ENCODE measurements around the gene ZNF346. TPM values are rescaled to one million over a fixed set of nuclear protein-coding genes. Genes with fewer than 3 reads are reported as not detected.

ZNF346 gene
- total and polyA plus RNA-seq, 4 donors = 6.6 to 31.5 (median 9.6) TPM

DNA sequence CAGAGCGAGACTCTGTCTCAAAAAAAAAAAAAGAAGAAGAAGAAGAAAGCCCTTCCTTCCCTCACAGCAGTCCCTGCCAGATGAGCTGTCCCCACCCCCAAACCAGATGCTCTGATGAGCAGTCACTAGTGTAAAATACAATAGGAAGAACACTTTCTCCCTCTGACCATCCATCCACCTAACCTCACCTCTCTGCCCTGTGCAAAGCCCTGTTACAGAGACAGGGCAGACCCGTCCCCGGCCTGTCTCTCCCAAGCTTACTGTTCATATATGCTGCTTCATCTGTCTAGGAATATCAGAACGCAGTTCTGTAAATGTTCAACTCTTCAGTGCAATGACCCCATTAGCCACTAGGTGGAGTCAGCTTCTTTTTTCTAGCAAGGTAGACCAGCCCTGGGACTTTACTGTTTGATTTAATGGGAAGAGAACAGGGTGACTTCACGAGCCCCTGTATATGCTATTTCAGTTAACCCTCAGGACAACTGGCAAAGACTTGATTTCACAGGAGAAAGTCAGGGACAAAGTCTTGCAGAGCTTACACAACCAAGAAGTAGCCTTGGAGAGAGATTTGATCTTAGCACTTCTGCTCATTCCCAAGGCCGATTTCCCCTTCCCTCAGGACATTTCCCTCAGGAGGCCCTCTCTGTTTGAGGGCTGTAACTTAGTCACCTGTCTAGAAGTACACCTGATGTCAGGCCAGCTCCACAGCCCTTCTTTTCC, 49.3 kb downstream of the ZNF346 start:
- peaks cover 0 to 3% (median 0%) of the 10 kb centered on the region in 5 donors for H3K4me1 ChIP-seq (ENCODE audit: control insufficient read depth in 5 of 5, insufficient read depth in 5 of 5, low read length in 5 of 5)
- no peak overlapping the region for H3K9ac ChIP-seq (ENCODE audit: insufficient read depth in 1 of 2, low read length in 2 of 2)
- no peaks in the 10 kb centered on the region for H3K27me3 ChIP-seq (ENCODE audit: control insufficient read depth in 3 of 3, insufficient read depth in 3 of 3, low read length in 2 of 3)
- peaks cover 0 to 4% (median 0%) of the 10 kb centered on the region in 4 donors for H3K36me3 ChIP-seq (ENCODE audit: control insufficient read depth in 4 of 4, insufficient read depth in 4 of 4, low read length in 4 of 4)
- ATAC-seq (ENCODE audit: insufficient read depth, low FRiP score) (peak; percentile 75), DNase-seq (peak; percentile 81 to 93 (median 93))
- H3K27ac ChIP-seq (ENCODE audit: low read depth in 1 of 2, low read length in 1 of 2) = peak overlapping the region in 1 of 2 donors; percentile 20
- no peak overlapping the region for H3K4me3 ChIP-seq
- WGBS, 2 donors = 20 to 21% methylated on average over 5 of the region's 6 CpGs
- no peaks in the 10 kb centered on the region for H3K9me3 ChIP-seq (ENCODE audit: control insufficient read depth in 4 of 4, insufficient read depth in 3 of 4, low read length in 3 of 4)
- TF ChIP-seq, protein P1, sequence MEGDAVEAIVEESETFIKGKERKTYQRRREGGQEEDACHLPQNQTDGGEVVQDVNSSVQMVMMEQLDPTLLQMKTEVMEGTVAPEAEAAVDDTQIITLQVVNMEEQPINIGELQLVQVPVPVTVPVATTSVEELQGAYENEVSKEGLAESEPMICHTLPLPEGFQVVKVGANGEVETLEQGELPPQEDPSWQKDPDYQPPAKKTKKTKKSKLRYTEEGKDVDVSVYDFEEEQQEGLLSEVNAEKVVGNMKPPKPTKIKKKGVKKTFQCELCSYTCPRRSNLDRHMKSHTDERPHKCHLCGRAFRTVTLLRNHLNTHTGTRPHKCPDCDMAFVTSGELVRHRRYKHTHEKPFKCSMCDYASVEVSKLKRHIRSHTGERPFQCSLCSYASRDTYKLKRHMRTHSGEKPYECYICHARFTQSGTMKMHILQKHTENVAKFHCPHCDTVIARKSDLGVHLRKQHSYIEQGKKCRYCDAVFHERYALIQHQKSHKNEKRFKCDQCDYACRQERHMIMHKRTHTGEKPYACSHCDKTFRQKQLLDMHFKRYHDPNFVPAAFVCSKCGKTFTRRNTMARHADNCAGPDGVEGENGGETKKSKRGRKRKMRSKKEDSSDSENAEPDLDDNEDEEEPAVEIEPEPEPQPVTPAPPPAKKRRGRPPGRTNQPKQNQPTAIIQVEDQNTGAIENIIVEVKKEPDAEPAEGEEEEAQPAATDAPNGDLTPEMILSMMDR (IDR thresholded peaks at IDR 0.05; ENCODE audit: control extremely low read depth, extremely low read depth) = peak; percentile 80

DNA sequence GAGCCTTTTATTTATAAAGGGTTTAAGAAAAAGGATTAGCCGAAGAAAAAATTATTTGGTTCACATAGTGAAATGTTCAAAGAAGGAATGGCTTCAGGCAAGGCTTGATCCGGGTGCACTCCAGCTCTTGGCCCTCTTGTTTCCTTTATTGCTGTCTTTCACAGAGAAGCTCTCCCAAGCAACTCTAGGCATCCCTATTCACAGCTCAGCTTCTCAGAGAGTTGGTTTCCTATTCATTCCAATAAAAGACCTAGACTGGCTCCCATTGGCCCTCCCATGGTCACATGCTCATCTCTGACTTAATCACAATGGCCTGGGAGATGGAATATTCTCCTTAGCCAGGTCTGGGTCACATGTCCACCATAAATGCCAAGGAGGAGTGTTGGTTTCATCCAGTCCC, 54.8 kb downstream of the ZNF346 start:
- Histone ChIP-seq H3K4me3 (no peak overlapping the region), H3K36me3 (ENCODE audit: control insufficient read depth in 4 of 4, insufficient read depth in 4 of 4, low read length in 4 of 4) (peaks cover 0 to 2% (median 0%) of the 10 kb centered on the region in 4 donors), H3K9me3 (ENCODE audit: control insufficient read depth in 4 of 4, insufficient read depth in 3 of 4, low read length in 3 of 4) (no peaks in the 10 kb centered on the region), H3K4me1 (ENCODE audit: control insufficient read depth in 5 of 5, insufficient read depth in 5 of 5, low read length in 5 of 5) (no peaks in the 10 kb centered on the region), H3K27ac (ENCODE audit: low read depth in 1 of 2, low read length in 1 of 2) (no peak overlapping the region), H3K27me3 (ENCODE audit: control insufficient read depth in 3 of 3, insufficient read depth in 3 of 3, low read length in 2 of 3) (no peaks in the 10 kb centered on the region), H3K9ac (ENCODE audit: insufficient read depth in 1 of 2, low read length in 2 of 2) (no peak overlapping the region)
- WGBS, 2 donors = 95 to 97% methylated on average over 2 of the region's 2 CpGs
- no peak for ATAC-seq (ENCODE audit: insufficient read depth, low FRiP score)
- DNase-seq = no peak
- TF ChIP-seq, protein P1 (IDR thresholded peaks at IDR 0.05; ENCODE audit: control extremely low read depth, extremely low read depth) = no peak

DNA sequence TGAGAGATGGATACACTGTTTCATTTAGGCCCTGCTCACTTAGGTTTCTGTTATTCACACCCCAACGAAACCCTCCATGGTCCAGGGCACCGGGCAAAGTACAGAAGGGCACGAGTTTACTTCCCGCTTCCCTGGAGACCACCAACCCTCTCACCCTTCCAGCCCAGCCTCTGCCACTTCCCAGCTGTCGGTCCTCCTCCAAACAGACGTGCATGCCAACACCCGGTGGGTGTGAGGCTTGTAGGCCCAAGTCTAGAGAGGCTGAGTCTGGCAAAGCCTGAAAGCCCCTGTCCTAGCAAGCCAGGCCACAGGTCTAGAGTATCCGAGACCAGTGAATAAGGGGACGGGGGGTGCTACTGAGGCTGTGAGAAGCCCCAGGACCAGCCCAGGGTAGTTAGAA, 57.1 kb downstream of the ZNF346 start:
- Histone ChIP-seq H3K27ac (ENCODE audit: low read depth in 1 of 2, low read length in 1 of 2) (no peak overlapping the region), H3K4me1 (ENCODE audit: control insufficient read depth in 5 of 5, insufficient read depth in 5 of 5, low read length in 5 of 5) (no peaks in the 10 kb centered on the region), H3K4me3 (no peak overlapping the region), H3K9me3 (ENCODE audit: control insufficient read depth in 4 of 4, insufficient read depth in 3 of 4, low read length in 3 of 4) (no peaks in the 10 kb centered on the region), H3K36me3 (ENCODE audit: control insufficient read depth in 4 of 4, insufficient read depth in 4 of 4, low read length in 4 of 4) (no peaks in the 10 kb centered on the region), H3K9ac (ENCODE audit: insufficient read depth in 1 of 2, low read length in 2 of 2) (no peak overlapping the region), H3K27me3 (ENCODE audit: control insufficient read depth in 3 of 3, insufficient read depth in 3 of 3, low read length in 2 of 3) (no peaks in the 10 kb centered on the region)
- TF ChIP-seq, protein P1 (IDR thresholded peaks at IDR 0.05; ENCODE audit: control extremely low read depth, extremely low read depth) = no peak
- DNase-seq (no peak), ATAC-seq (ENCODE audit: insufficient read depth, low FRiP score) (no peak)
- 81 to 87% methylated on average over 9 of the region's 9 CpGs for WGBS, 2 donors

Data from lung (tissue), 12 donors.